GM18951 (cell line): ENCODE results near the gene KCND3.
"Not testable (repeated sequence)": the region's sequence is repeated elsewhere in the genome, so short reads cannot be mapped to it uniquely, and the experiment has no call there.

ENCODE experiments used
- POLR2A ChIP-seq: IDR thresholded peaks from 4 replicates; pipeline ENCODE4 v1.6.1; 2011; ENCODE audit warnings: mild to moderate bottlenecking; ENCODE audit not compliant: insufficient read length, insufficient read depth; ENCODE audit errors: extremely low read depth
- in situ Hi-C: fragments of 300-500 bp; cut with MboI; formaldehyde crosslinking; loops from one replicate; pipeline ENCODE4 v1.12.0; 2022; ENCODE audit warnings: low sequenced_read_pairs, mixed read lengths, inconsistent platforms; ENCODE audit not compliant: unreplicated experiment

KCND3 gene

DNA sequence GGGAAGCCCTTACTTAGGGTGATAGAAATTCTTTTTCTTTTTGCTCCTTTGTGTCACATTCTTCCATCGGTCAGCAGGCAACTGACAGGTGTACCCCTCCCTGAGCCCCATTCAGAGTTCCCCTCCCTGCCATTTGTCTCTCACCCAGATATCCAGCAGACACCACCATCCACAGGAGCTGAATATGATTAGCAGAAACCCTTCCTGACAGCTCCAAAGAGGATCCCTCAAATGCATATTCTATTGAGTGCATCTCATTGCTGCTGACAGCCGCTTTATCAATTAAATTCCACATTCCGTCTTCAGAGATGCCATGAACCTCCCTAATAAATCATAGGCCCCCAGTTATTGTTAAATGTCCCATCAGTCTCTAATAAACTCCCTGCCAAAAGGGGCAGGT is 239.8 kb downstream of the KCND3 start:
- TF ChIP-seq POLR2A = no peak
- in situ Hi-C loops = loop anchor here (10.0 to 25.0 kb wide), 2 partner anchors 275 to 512 kb away; partner anchors contain the start of genes C1orf162 and CHI3L2

DNA sequence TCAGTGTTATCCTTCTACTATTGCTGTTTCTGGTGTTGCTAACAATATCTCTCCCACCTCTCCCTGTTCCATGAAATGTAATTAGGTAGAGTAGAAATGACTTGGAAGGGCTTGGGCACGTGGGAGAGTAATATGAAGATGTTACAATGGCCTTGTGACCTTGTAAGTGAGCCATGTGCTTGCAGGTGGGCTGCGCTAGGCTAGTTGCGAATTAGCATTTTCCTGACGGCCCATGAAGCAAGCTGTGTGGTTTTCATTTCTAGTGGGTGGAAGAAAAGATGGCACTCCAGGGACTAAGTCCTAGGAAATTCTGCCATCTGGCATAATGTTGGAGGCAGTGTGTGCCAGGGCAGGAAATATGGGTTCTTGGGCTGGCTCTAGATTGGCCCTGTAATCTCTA is 241.5 kb downstream of the KCND3 start:
- in situ Hi-C loops = no loop called here
- no peak for TF ChIP-seq POLR2A

DNA sequence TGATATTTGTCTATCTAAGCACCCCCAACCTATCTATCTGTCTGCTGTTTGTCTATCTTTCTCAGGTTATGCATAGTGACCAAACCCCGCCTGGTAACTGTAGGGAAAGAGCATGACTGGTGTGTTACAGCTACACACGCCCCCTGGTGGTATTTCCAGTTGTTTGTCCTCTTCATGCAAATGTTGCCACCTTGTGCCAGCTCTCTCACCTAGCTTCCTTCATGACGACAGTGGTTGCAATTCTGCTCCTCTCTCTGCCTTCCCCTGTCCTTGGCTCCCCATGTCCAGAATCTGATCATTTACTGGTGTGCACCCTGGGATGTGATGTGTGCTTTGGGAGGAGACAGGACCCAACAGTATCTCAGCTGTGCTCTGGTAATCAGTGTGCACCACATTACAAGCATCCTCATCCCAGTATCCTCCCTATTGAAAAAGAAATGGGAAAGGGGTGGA is 242.2 kb downstream of the KCND3 start:
- in situ Hi-C loops = no loop called here
- TF ChIP-seq POLR2A = no peak

DNA sequence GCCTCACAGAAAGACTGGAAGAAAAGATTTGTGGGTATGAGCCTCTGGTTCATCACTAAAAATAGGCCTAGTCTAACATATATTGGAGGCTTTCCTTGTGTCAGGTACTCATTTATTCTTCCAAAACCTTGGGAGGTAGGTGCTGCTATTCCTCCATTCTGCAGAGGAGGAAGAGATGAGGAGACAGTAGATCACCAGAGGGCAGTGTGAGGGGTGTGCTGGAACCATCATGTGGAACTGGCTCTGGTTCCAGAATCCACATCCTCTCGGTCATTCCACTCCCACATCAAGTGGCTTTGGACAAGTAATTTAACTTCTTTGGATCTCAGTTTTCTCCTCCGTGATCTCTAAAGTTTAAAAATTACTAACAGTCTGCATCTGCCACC is 242.9 kb downstream of the KCND3 start:
- in situ Hi-C loops = no loop called here
- TF ChIP-seq POLR2A = no peak

DNA sequence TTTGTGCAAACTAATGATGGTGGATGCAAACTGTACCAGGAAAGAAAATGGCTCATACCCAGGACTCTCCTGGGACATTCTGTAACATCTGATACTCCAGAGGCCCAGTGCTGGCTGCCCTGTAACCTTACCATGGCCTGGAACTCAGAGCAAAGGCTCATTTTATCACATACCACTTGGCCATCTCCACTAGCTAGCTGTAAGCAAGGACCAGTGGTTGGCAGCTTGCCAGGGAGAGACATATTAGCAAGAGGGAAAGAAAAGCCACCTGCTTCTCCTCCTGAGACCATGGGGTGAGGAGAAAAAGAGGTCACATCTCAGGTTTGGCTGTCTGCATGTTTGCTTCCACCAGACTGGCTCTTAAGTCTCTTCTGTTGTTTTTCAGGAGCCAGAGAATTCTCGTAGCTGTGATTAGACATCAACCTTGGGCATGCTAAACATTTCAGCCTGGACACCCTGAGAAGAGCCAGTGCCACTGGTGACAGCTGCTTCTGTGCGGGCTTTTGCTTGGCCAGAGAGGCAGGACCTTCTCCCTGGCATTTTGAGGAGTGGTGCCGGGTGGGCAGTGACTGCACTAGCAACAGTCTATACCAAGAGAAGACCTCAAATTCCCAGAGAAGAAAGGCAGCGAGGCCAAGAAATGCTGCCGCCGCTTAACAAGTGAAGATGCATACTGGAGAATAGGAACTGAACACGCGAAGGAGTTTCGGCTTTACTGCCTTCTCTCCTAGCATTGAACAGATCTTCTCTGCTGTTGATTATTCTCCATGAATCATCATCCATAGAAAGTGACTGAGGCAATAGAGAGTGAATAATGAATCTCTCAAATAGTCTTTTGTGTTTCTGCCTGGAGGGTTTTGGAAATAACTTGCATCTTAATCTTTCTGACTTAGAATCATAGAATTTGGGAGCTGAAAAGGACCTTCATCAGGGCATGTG is 243.5 kb downstream of the KCND3 start:
- no peak for TF ChIP-seq POLR2A
- in situ Hi-C loops = no loop called here

DNA sequence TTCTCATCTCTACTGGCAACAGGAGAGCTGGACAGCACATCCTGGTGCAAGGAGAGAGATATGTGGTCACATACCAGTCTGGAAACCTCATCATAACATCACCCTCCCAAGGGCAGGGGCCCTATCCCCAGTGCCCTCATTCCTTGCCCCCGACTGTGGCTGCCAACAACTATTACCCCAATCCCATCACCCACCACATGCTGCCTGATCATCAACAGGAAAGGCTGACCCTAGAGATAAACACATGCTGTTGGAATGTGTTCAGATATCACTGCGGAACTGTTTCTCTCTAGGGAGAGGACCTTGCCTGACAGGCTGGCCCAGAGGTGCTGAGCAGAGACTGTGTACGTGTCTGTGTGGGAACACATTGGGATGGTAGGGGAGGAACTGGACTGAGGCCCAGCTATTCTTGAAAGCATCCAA is 245.8 kb downstream of the KCND3 start:
- no peak for TF ChIP-seq POLR2A

DNA sequence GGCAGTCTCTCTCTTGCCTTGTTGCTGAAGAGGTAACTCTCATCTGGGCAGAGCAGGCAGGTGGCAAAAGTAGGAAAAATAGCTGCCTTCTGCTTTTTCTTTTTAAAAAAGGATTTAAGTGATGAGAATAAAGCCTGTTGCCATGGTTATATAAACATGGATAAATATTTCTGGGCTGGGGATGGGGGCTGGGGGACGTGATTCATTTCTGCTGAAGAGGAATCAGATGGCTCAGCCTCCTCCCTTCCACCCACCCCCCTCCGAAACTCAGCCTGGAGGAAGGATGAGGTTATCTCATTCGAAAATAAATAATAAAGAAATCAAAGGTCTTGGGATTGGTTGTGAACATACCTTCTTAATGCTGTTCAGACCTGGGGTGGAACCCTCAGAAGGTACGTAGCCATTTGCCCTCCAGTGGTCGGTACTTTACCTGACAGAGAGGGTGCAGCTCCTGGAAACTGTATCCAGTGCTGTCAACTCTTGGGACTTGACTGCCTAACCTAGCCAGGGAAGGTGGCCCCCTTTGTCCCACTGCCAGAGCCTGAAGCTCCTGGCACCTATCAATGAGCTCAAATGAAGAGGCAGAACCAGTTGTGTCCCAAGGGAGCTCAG is 246.4 kb downstream of the KCND3 start:
- in situ Hi-C loops = no loop called here
- TF ChIP-seq POLR2A = no peak

More for the DNA sequence above, 245.8 kb downstream of the KCND3 start:
- in situ Hi-C loops = no loop called here

DNA sequence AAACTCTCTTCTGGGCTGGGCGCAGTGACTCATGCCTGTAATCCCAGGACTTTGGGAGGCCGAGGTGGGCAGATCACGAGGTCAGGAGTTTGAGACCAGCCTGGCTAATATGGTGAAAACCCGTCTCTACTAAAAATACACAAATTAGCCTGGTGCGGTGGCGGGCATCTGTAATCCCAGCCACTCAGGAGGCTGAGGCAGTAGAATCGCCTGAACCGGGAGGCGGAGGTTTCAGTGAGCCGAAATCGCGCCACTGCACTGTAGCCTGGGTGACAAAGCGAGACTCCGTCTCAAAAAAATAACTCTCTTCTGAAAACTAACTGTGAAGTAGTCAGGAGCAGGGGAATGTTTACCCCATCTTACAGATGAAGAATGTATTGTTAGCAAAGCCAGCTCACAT is 247.2 kb downstream of the KCND3 start:
- in situ Hi-C loops = not testable (repeated sequence)

DNA sequence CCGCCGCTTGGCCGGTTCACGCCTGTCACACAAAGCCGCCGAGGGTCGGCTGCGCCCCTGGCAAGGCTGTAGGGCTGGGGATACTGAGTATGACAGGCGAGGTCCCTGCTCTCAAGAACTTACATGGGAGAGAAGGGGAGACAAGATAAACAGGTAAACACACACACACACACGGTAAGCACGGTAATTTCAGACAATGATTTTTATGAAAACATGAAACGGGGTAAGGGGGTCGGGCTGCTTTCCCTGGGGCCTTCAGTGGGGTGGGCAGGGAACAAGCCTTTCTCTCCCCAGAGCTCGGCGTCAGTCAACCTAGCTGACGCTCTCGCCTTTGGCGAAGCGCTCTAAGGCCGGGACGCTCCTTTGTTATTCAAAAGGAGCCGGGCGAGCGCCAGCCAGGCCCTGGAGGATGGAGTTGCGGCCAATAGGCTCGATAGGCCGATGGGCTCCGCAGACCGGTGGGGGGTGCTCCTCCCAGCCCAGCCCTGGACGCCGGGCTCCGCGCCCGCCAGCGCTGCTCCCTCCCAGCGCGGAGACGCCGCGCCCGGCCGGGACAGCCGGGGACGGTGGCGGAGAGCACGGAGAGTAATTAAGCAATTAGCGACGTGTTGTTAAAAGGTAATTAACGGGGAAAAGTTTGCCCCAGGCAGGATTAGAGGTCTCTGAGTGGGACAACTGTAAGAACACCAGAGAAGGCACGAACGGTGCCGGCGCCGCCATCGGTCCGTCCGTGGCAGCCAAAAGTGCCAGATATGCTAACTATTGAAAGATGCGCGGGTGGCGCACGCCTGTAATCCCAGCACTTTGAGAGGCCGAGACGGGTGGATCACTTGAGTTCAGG is 249.3 kb downstream of the KCND3 start:
- no peak for TF ChIP-seq POLR2A
- in situ Hi-C loops = no loop called here

DNA sequence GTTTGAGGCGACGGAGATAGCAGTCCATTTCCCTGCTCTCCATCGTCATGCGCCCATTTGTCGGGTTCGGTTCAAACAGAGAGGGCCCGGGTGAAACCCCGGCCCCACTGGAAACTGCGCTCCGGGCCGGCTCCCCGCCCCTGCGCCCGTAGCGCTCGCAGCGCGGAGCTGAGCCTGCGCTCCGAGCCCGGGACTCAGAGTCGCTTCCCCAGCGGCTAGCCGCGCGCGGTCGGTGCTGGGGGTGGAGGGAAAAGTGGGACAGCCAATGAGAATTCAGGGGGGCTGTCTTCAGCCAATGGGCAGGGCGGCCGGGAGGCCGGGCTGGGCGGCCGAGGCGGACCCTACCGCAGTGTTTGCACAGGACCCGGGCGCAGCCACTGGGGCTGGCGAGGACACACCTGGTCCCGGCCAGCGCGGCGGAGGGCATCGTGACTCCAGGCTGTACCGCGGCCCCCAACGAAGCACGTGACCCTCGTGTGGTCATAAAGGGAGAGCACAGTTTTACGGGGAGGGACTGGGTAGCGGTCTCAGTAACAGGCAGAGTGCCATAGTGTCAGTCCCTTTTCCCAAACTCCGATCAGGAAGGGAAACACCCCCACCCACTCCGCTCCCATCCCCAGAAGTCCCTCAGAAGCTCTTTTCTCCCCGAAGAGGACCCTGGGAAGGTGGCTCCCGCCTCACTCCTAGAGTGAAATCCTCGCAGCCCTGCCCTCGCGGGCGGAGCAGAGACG is 250.1 kb downstream of the KCND3 start, which contains the start of gene INKA2:
TSS of gene INKA2 (minus strand) at position 202 of the 731 bp plus-strand sequence. CDS start at position 49, 153 bp downstream.
- in situ Hi-C loops = no loop called here
- TF ChIP-seq POLR2A = peak; percentile 68

DNA sequence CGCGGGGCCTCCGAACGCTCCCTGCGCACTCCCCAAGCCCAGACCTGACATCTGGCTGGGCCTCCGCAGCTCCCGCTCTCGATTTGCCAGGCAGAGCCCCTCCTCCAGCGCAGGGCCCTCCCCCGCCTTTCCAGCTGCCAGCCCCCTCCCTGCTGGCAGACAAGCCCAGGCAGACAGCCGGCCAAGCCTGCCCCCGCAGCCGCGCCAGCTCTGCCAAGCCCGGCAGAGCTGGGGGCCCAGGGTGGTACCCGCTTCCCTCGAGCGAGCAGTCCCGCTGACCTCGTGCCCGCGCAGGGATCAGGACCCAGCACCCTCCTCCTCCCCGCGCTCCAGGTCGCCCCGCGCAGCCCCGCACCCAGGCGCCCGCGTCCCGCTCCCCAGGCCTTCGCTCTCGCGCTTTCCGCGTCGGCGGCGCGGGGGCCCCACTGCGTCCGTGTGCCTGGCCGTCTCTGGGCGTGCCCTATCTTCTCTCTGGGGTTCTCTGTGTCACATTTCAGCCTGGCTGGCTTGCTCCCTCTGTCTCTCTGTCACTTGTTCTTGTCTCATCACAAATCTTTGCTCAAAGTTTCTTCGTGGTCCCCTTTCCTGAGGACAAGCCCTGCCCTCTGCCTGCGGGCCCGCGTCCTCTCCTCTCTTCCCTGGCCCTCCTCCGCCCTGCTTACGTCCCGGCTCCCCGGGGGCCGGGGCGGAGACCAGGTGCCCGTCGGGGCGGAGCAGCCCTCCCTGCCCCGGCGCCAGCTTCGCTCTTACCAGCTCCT is 250.9 kb downstream of the KCND3 start:
- in situ Hi-C loops = no loop called here
- TF ChIP-seq POLR2A = peak; percentile 66

DNA sequence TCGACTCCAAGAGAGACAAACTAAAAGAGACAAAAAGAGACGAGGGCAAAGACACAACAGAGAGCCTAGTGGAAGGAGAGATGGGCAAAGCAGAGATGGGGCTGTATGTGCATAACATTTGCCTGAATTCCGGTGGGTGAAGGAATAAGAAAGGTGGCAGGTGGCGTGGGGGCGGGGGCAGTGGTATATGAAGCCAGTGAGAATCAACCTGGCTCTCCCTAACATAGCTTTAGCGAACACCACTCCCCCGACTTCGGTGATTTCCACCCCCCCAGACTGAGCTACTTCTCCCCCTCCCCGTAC is 251.4 kb downstream of the KCND3 start:
- no peak for TF ChIP-seq POLR2A
- in situ Hi-C loops = no loop called here
